ENCODE results near the gene PKD2.

PKD2 gene

GRCh38 chr4:88028946-88029345 is 21.5 kb downstream of the PKD2 start:
- Histone ChIP-seq H3K27me3 (ENCODE audit: control insufficient read depth in 1 of 2, insufficient read depth in 1 of 2, low read length in 2 of 2) (no peaks in the 10 kb centered on the region), H2BK15ac (ENCODE audit: low read depth, poor library complexity, severe bottlenecking) (no peak overlapping the region), H2AK5ac (ENCODE audit: low read length, severe bottlenecking) (peak overlapping the region; percentile 79), H3K4me3 (ENCODE audit: insufficient read depth in 1 of 2, low read depth in 1 of 2, low read length in 2 of 2) (no peak overlapping the region), H3K9ac (ENCODE audit: low read length) (no peak overlapping the region), H3K36me3 (ENCODE audit: control insufficient read depth in 1 of 2, insufficient read depth in 2 of 2, low read depth in 1 of 2, low read length in 2 of 2) (peaks cover 24 to 44% of the 10 kb centered on the region in 2 experiments), H3K4me1 (ENCODE audit: control insufficient read depth, insufficient read depth, low read depth, low read length) (no peaks in the 10 kb centered on the region), H3K4ac (ENCODE audit: low read depth in 1 of 2, low read length in 2 of 2) (peak overlapping the region; percentile 20 to 73), H3K27ac (ENCODE audit: low read length, poor library complexity, severe bottlenecking) (no peak overlapping the region), H4K91ac (ENCODE audit: low read length) (peak overlapping the region; percentile 70), H3K14ac (ENCODE audit: low read length in 2 of 2) (no peak overlapping the region), H3K18ac (ENCODE audit: low read depth in 1 of 2, low read length in 2 of 2) (peak overlapping the region; percentile 58 to 78), H2BK120ac (ENCODE audit: low read depth, low read length) (peak overlapping the region; percentile 55), H2AFZ (ENCODE audit: low read depth, low read length) (no peak overlapping the region), H2BK5ac (ENCODE audit: low read depth, low read length, poor library complexity, severe bottlenecking) (no peak overlapping the region), H4K8ac (ENCODE audit: low read length) (no peak overlapping the region), H3K4me2 (ENCODE audit: low read length, poor library complexity, severe bottlenecking) (no peak overlapping the region), H3K9me3 (ENCODE audit: control insufficient read depth, low read length) (peaks cover 19% of the 10 kb centered on the region), H2BK12ac (ENCODE audit: low read length in 2 of 2) (peak overlapping the region; percentile 83 to 94), H3K23ac (ENCODE audit: low read length in 2 of 2) (no peak overlapping the region), H3K79me1 (replicated peaks; ENCODE audit: low read length, poor library complexity, severe bottlenecking) (peaks cover 36% of the 10 kb centered on the region)
- WGBS, result 94% methylated on average over 3 of the region's 3 CpGs
- DNase-seq, result no peak

GRCh38 chr4:88029556-88029955 is 22.1 kb downstream of the PKD2 start:
- Histone ChIP-seq H3K4me2 (ENCODE audit: low read length, poor library complexity, severe bottlenecking) (no peak overlapping the region), H2BK120ac (ENCODE audit: low read depth, low read length) (peak overlapping the region; percentile 55), H3K4me1 (ENCODE audit: control insufficient read depth, insufficient read depth, low read depth, low read length) (no peaks in the 10 kb centered on the region), H2AFZ (ENCODE audit: low read depth, low read length) (no peak overlapping the region), H3K36me3 (ENCODE audit: control insufficient read depth in 1 of 2, insufficient read depth in 2 of 2, low read depth in 1 of 2, low read length in 2 of 2) (peaks cover 24 to 46% of the 10 kb centered on the region in 2 experiments), H3K23ac (ENCODE audit: low read length in 2 of 2) (no peak overlapping the region), H3K14ac (ENCODE audit: low read length in 2 of 2) (peak overlapping the region in 1 of 2 experiments; percentile 28), H3K27me3 (ENCODE audit: control insufficient read depth in 1 of 2, insufficient read depth in 1 of 2, low read length in 2 of 2) (no peaks in the 10 kb centered on the region), H3K4ac (ENCODE audit: low read depth in 1 of 2, low read length in 2 of 2) (peak overlapping the region; percentile 20 to 24), H2BK5ac (ENCODE audit: low read depth, low read length, poor library complexity, severe bottlenecking) (no peak overlapping the region), H3K9me3 (ENCODE audit: control insufficient read depth, low read length) (peaks cover 19% of the 10 kb centered on the region), H3K18ac (ENCODE audit: low read depth in 1 of 2, low read length in 2 of 2) (peak overlapping the region; percentile 58 to 78), H2BK12ac (ENCODE audit: low read length in 2 of 2) (no peak overlapping the region), H3K79me1 (replicated peaks; ENCODE audit: low read length, poor library complexity, severe bottlenecking) (peaks cover 39% of the 10 kb centered on the region), H3K27ac (ENCODE audit: low read length, poor library complexity, severe bottlenecking) (no peak overlapping the region), H4K8ac (ENCODE audit: low read length) (no peak overlapping the region), H2AK5ac (ENCODE audit: low read length, severe bottlenecking) (peak overlapping the region; percentile 79), H4K91ac (ENCODE audit: low read length) (no peak overlapping the region), H3K4me3 (ENCODE audit: insufficient read depth in 1 of 2, low read depth in 1 of 2, low read length in 2 of 2) (no peak overlapping the region), H2BK15ac (ENCODE audit: low read depth, poor library complexity, severe bottlenecking) (no peak overlapping the region), H3K9ac (ENCODE audit: low read length) (peak overlapping the region; percentile 17)
- 91% methylated on average over 2 of the region's 3 CpGs for WGBS
- DNase-seq, result no peak

- Histone ChIP-seq H3K4me1 (ENCODE audit: control insufficient read depth, insufficient read depth, low read depth, low read length) (peaks cover 1% of the 10 kb centered on the region), H3K27ac (ENCODE audit: low read length, poor library complexity, severe bottlenecking) (no peak overlapping the region), H3K14ac (ENCODE audit: low read length in 2 of 2) (no peak overlapping the region), H3K23ac (ENCODE audit: low read length in 2 of 2) (no peak overlapping the region), H2BK5ac (ENCODE audit: low read depth, low read length, poor library complexity, severe bottlenecking) (no peak overlapping the region), H2BK15ac (ENCODE audit: low read depth, poor library complexity, severe bottlenecking) (no peak overlapping the region), H3K36me3 (ENCODE audit: control insufficient read depth in 1 of 2, insufficient read depth in 2 of 2, low read depth in 1 of 2, low read length in 2 of 2) (peaks cover 28 to 49% of the 10 kb centered on the region in 2 experiments), H3K4me3 (ENCODE audit: insufficient read depth in 1 of 2, low read depth in 1 of 2, low read length in 2 of 2) (no peak overlapping the region), H3K27me3 (ENCODE audit: control insufficient read depth in 1 of 2, insufficient read depth in 1 of 2, low read length in 2 of 2) (no peaks in the 10 kb centered on the region), H2AFZ (ENCODE audit: low read depth, low read length) (no peak overlapping the region), H2BK12ac (ENCODE audit: low read length in 2 of 2) (no peak overlapping the region), H4K91ac (ENCODE audit: low read length) (no peak overlapping the region), H3K79me1 (replicated peaks; ENCODE audit: low read length, poor library complexity, severe bottlenecking) (peaks cover 42% of the 10 kb centered on the region), H3K4me2 (ENCODE audit: low read length, poor library complexity, severe bottlenecking) (no peak overlapping the region), H2BK120ac (ENCODE audit: low read depth, low read length) (no peak overlapping the region), H4K8ac (ENCODE audit: low read length) (no peak overlapping the region), H3K9ac (ENCODE audit: low read length) (no peak overlapping the region), H2AK5ac (ENCODE audit: low read length, severe bottlenecking) (no peak overlapping the region), H3K4ac (ENCODE audit: low read depth in 1 of 2, low read length in 2 of 2) (no peak overlapping the region), H3K18ac (ENCODE audit: low read depth in 1 of 2, low read length in 2 of 2) (peak overlapping the region in 1 of 2 experiments; percentile 46), H3K9me3 (ENCODE audit: control insufficient read depth, low read length) (peaks cover 12% of the 10 kb centered on the region)
- no peak for DNase-seq
- 94% methylated on average over 8 of the region's 12 CpGs for WGBS
Measured at GRCh38 chr4:88030565-88031310, 23.3 kb downstream of the PKD2 start.

GRCh38 chr4:88033309-88033708 is 25.9 kb downstream of the PKD2 start:
- DNase-seq, result peak; percentile 76
- Histone ChIP-seq H3K18ac (ENCODE audit: low read depth in 1 of 2, low read length in 2 of 2) (no peak overlapping the region), H4K8ac (ENCODE audit: low read length) (no peak overlapping the region), H3K4me1 (ENCODE audit: control insufficient read depth, insufficient read depth, low read depth, low read length) (peaks cover 1% of the 10 kb centered on the region), H2AK5ac (ENCODE audit: low read length, severe bottlenecking) (no peak overlapping the region), H3K4ac (ENCODE audit: low read depth in 1 of 2, low read length in 2 of 2) (no peak overlapping the region), H3K4me3 (ENCODE audit: insufficient read depth in 1 of 2, low read depth in 1 of 2, low read length in 2 of 2) (no peak overlapping the region), H3K4me2 (ENCODE audit: low read length, poor library complexity, severe bottlenecking) (no peak overlapping the region), H2BK5ac (ENCODE audit: low read depth, low read length, poor library complexity, severe bottlenecking) (no peak overlapping the region), H3K14ac (ENCODE audit: low read length in 2 of 2) (no peak overlapping the region), H4K91ac (ENCODE audit: low read length) (no peak overlapping the region), H3K23ac (ENCODE audit: low read length in 2 of 2) (no peak overlapping the region), H2BK12ac (ENCODE audit: low read length in 2 of 2) (no peak overlapping the region), H3K79me1 (replicated peaks; ENCODE audit: low read length, poor library complexity, severe bottlenecking) (peaks cover 44% of the 10 kb centered on the region), H2BK15ac (ENCODE audit: low read depth, poor library complexity, severe bottlenecking) (no peak overlapping the region), H3K36me3 (ENCODE audit: control insufficient read depth in 1 of 2, insufficient read depth in 2 of 2, low read depth in 1 of 2, low read length in 2 of 2) (peaks cover 28 to 64% of the 10 kb centered on the region in 2 experiments), H3K27me3 (ENCODE audit: control insufficient read depth in 1 of 2, insufficient read depth in 1 of 2, low read length in 2 of 2) (no peaks in the 10 kb centered on the region), H3K27ac (ENCODE audit: low read length, poor library complexity, severe bottlenecking) (no peak overlapping the region), H3K9ac (ENCODE audit: low read length) (no peak overlapping the region), H2BK120ac (ENCODE audit: low read depth, low read length) (no peak overlapping the region), H2AFZ (ENCODE audit: low read depth, low read length) (no peak overlapping the region), H3K9me3 (ENCODE audit: control insufficient read depth, low read length) (no peaks in the 10 kb centered on the region)

All from mesenchymal stem cell (in vitro differentiated cells and primary cell).